ENCODE measurements around the gene FZD2. TPM values are rescaled to one million over a fixed set of nuclear protein-coding genes. Genes with fewer than 3 reads are reported as not detected.

The FZD2 gene
- total RNA-seq, 4 donors from 2014 or later = 0.26 to 22.8 (median 9.0) TPM

DNA sequence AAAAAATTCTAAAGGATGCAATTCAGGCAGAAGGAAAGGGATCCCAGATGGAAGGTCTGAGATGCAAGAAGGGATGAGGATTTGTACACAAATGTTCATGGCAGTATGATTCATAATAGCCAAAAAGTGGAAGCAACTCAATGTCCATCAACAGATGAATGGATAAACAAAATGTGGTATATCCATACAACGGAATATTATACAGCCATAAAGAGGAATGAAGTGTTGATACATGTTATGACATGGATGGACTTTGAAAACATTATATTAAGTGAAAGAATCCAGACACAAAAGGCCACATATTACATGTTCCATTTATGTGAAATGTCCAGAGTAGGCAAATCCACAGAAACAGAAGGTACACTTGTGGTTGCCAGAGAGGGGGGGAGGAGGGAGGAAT is 30.2 kb upstream of the FZD2 start:
- no peaks in the 10 kb centered on the region for H3K4me1 ChIP-seq
- TF ChIP-seq POLR2A (IDR thresholded peaks at IDR 0.05) = no peak
- TF ChIP-seq, protein P1, sequence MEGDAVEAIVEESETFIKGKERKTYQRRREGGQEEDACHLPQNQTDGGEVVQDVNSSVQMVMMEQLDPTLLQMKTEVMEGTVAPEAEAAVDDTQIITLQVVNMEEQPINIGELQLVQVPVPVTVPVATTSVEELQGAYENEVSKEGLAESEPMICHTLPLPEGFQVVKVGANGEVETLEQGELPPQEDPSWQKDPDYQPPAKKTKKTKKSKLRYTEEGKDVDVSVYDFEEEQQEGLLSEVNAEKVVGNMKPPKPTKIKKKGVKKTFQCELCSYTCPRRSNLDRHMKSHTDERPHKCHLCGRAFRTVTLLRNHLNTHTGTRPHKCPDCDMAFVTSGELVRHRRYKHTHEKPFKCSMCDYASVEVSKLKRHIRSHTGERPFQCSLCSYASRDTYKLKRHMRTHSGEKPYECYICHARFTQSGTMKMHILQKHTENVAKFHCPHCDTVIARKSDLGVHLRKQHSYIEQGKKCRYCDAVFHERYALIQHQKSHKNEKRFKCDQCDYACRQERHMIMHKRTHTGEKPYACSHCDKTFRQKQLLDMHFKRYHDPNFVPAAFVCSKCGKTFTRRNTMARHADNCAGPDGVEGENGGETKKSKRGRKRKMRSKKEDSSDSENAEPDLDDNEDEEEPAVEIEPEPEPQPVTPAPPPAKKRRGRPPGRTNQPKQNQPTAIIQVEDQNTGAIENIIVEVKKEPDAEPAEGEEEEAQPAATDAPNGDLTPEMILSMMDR (IDR thresholded peaks at IDR 0.05) = no peak
- no peak overlapping the region for H3K27ac ChIP-seq
- peaks cover 0 to 5% of the 10 kb centered on the region in 2 donors for H3K9me3 ChIP-seq
- no peak overlapping the region for H3K4me3 ChIP-seq
- no peak for DNase-seq
- no peaks in the 10 kb centered on the region for H3K36me3 ChIP-seq
- H3K27me3 ChIP-seq = no peaks in the 10 kb centered on the region
- intact Hi-C loops (cut with DNase I; ENCODE audit: low total_unique reads) = no loop called here

DNA sequence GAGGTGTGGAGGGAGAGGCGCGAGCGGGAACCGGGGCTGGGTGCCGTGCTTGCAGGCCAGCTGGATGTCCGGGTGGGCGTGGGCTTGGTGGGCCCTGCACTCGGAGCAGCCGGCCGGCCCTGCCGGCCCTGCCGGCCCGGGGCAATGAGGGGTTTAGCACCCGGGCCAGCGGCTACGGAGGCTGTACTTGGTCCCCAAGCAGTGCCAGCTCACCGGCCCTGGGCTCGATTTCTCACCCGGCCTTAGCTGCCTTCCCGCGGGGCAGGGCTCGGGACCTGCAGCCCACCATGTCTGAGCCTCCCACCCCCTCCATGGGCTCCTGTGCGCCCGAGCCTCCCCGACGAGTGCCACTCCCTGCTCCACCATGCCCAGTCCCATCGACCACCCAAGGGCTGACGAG is 29.3 kb upstream of the FZD2 start:
- no peak for DNase-seq

DNA sequence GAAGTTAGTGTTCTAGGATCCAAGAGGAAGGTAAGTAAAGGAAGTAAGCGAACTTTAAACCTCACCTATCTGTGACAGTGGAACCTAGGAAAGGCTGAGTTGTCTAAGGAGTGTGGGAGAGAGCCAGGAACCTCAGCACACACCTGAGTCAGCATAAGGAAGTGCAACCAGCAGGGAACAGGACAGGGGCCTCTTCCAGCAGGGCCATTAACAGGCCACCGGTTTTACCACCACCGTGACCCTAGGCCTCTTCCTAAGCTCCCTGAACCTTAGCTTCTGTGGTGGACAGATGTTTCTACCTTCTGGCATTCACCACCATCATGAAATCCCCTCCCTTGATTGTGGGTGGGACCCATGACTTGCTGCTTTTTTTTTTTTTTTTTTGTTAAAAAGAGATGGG is 27.4 kb upstream of the FZD2 start:
- H3K27me3 ChIP-seq = no peaks in the 10 kb centered on the region
- no peak for DNase-seq
- intact Hi-C loops (cut with DNase I; ENCODE audit: low total_unique reads) = loop anchor here (5.0 kb wide), 1 partner anchor 107 kb away; no protein-coding TSS in a partner anchor
- no peak overlapping the region for H3K4me3 ChIP-seq
- peaks cover 0 to 5% of the 10 kb centered on the region in 2 donors for H3K9me3 ChIP-seq
- no peaks in the 10 kb centered on the region for H3K36me3 ChIP-seq
- TF ChIP-seq, protein P1 (IDR thresholded peaks at IDR 0.05) = no peak
- TF ChIP-seq POLR2A (IDR thresholded peaks at IDR 0.05) = no peak
- H3K27ac ChIP-seq = no peak overlapping the region
- H3K4me1 ChIP-seq = peaks cover 0 to 6% of the 10 kb centered on the region in 2 donors

More for the DNA sequence above, 29.3 kb upstream of the FZD2 start:
- Histone ChIP-seq H3K4me3 (no peak overlapping the region), H3K9me3 (peaks cover 0 to 5% of the 10 kb centered on the region in 2 donors), H3K4me1 (no peaks in the 10 kb centered on the region), H3K36me3 (no peaks in the 10 kb centered on the region), H3K27ac (no peak overlapping the region), H3K27me3 (no peaks in the 10 kb centered on the region)
- TF ChIP-seq, protein P1 (IDR thresholded peaks at IDR 0.05) = no peak
- no peak for TF ChIP-seq POLR2A (IDR thresholded peaks at IDR 0.05)
- intact Hi-C loops (cut with DNase I; ENCODE audit: low total_unique reads) = no loop called here

DNA sequence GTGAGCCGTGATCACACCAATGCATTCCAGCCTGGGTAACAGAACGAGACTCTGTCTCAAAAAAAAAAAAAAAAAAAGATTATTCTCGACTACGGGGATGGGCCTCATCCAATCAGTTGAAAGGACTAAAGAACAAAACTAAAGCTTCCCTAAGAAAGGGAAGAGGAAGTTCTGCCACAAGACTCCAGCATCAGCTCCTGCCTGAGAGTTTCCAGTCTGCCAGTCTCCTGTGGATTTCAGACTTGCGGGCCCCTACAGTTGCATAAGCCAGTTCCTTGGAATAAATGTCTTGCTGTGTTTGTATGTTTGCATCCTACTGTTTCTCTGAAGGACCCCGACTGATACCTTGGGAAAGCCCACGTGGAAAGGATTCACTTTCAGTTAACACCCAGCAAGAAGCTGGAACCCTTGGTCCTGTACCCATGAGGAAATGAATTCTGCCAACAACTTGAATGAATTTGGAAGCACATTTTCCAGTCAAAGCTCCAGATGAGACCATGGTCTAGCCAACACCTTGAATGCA is 26.3 kb upstream of the FZD2 start:
- Histone ChIP-seq H3K36me3 (no peaks in the 10 kb centered on the region), H3K9me3 (peaks cover 0 to 5% of the 10 kb centered on the region in 2 donors), H3K4me3 (no peak overlapping the region), H3K27me3 (no peaks in the 10 kb centered on the region), H3K4me1 (peaks cover 0 to 6% of the 10 kb centered on the region in 2 donors), H3K27ac (no peak overlapping the region)
- no peak for DNase-seq
- no peak for TF ChIP-seq POLR2A (IDR thresholded peaks at IDR 0.05)
- TF ChIP-seq, protein P1 (IDR thresholded peaks at IDR 0.05) = no peak
- intact Hi-C loops (cut with DNase I; ENCODE audit: low total_unique reads) = loop anchor here (5.0 kb wide), 1 partner anchor 106 kb away; no protein-coding TSS in a partner anchor

DNA sequence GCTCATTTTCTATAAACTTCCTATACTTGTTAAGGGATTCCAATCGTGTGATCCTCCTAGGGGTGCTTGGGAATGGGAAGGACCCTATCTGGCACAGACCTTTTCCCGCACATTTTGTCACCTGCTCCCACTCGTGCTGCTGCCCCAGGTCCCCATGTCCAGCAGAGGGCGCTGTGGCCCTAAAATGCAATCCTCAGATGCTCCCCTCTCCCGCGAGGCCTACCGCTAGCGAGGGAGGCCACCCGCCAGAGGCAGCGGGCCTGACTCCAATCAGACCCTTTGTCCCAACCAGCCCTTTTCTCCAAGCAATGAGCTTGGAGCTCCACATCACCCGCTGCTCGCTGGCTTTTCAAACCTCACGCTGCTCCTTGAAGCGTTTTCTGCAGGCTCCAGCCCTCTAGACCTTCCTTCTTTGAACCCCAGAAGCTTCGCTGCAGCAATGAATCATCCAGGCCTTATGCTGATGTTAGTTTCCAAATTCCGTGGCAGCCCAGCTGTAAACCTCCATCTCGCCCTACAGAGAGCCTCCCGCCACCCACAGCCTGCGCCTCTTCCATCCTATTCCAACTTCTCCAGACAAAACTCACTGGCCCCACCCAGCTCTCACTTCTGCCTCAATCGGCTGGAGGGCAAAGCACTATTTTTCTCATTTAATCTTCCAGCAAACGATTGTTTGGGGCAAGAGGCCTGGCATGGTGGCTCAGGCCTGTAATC is 23.6 kb upstream of the FZD2 start:
- H3K27me3 ChIP-seq = no peaks in the 10 kb centered on the region
- TF ChIP-seq, protein P1 (IDR thresholded peaks at IDR 0.05) = peak; percentile 92 to 97 (median 94)
- TF ChIP-seq POLR2A (IDR thresholded peaks at IDR 0.05) = no peak
- no peaks in the 10 kb centered on the region for H3K36me3 ChIP-seq
- DNase-seq = peak; percentile 87 to 90
- H3K27ac ChIP-seq = peak overlapping the region; percentile 57 to 68
- intact Hi-C loops (cut with DNase I; ENCODE audit: low total_unique reads) = loop anchor here (5.0 kb wide), 1 partner anchor 104 kb away; no protein-coding TSS in a partner anchor
- no peaks in the 10 kb centered on the region for H3K9me3 ChIP-seq
- H3K4me1 ChIP-seq = peaks cover 0 to 6% of the 10 kb centered on the region in 2 donors
- H3K4me3 ChIP-seq = no peak overlapping the region
